Measurements from ENCODE around the gene LPCAT1.
"Not testable (repeated sequence)": the region's sequence is repeated elsewhere in the genome, so short reads cannot be mapped to it uniquely, and the experiment has no call there.

Gene LPCAT1

GRCh38 chr5:1480217-1480616, 43.5 kb downstream of the LPCAT1 start:
- DNase-seq (ENCODE audit: low read depth in 2 of 2): no peak

DNA sequence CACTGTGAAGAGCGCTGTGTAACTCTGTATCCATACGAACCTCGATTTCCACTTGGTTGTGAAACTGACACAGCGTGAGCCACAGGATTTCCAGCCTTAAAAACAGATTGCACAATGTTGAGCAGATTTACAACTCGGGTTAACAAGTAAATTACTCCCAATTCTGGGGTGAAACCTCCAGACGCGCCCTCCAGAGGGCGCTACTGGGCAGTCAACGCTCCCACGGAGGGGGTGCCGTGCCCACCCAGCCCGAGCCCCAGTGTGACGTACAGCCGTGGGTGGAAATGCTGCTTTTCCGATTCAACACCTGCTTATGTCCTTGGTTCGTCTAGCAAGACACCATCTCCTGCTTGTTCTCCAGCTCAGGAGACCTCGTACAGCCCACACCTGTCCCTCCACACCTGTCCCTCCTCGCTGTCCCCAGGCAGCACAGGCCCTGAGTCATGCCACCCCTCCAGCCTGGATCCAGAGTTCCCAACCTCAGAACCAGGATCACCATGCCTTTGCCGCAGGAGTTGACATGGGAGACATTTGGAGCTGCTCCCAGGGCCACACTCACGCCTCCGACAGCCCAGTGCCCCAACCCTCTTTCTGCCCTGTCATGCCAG, 44.1 kb downstream of the LPCAT1 start:
- DNase-seq (ENCODE audit: low read depth in 2 of 2): peak in 1 of 2 donors; percentile 22

- DNase-seq (ENCODE audit: low read depth in 2 of 2): no peak
These were observed 44.7 kb downstream of the LPCAT1 start for GRCh38 chr5:1479066-1479465.

- no peak for DNase-seq (ENCODE audit: low read depth in 2 of 2)
These were observed 45.3 kb downstream of the LPCAT1 start for GRCh38 chr5:1478271-1479035.

- DNase-seq (ENCODE audit: low read depth in 2 of 2): no peak
These were observed 46.4 kb downstream of the LPCAT1 start for GRCh38 chr5:1477341-1477740.

- no peak for DNase-seq (ENCODE audit: low read depth in 2 of 2)
These were observed 46.8 kb downstream of the LPCAT1 start for GRCh38 chr5:1476967-1477310.

- DNase-seq (ENCODE audit: low read depth in 2 of 2): no peak
These were observed 47.4 kb downstream of the LPCAT1 start for GRCh38 chr5:1476181-1476966.

DNA sequence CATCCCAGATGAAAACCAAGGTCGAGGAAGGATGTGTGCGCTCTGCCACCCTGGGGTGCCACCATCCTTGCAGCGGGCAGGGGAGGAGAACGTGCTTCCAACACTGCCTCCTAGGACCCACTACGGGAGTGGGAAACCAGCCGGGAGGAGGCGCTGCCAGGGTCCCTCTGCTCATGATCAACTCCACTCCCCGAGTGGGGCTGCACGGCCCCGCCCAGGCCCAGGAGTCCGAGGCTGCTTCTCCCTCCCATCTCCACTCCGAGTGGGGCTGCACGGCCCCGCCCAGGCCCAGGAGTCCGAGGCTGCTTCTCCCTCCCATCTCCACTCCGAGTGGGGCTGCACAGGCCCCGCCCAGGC, 48.2 kb downstream of the LPCAT1 start:
- DNase-seq (ENCODE audit: low read depth in 2 of 2): not testable (repeated sequence)

DNA sequence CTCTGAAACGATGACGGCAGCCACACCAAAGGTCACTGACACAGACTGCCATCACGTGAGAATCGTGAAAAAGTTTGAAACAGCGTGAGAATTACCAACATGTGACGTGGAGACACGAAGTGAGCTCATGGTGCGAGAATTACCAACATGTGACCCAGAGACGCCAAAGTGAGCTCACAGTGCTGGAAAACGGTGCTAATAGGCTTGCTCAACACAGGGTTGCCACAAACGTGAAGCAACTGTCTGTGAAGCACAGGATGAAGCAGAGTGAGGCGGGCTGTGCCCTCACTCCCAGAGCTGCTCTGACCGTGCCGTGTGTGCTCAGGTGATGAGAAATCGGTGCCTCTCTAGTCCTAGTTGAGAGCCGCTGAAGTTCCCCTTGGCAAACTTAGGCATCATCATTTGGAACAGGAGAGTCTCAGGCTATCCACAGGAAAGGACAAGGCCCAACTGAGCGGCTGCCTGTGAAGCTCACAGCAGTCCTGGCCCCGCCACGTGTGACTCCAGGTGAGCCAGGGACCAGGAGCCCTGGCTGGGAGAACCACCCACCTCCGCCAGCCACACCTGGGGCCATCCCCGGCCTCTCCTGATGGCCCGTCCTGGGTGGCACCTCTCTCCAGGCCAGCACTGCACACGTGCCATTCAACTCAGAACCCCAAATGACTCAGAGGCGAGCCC, 48.8 kb downstream of the LPCAT1 start:
- DNase-seq (ENCODE audit: low read depth in 2 of 2): no peak

DNA sequence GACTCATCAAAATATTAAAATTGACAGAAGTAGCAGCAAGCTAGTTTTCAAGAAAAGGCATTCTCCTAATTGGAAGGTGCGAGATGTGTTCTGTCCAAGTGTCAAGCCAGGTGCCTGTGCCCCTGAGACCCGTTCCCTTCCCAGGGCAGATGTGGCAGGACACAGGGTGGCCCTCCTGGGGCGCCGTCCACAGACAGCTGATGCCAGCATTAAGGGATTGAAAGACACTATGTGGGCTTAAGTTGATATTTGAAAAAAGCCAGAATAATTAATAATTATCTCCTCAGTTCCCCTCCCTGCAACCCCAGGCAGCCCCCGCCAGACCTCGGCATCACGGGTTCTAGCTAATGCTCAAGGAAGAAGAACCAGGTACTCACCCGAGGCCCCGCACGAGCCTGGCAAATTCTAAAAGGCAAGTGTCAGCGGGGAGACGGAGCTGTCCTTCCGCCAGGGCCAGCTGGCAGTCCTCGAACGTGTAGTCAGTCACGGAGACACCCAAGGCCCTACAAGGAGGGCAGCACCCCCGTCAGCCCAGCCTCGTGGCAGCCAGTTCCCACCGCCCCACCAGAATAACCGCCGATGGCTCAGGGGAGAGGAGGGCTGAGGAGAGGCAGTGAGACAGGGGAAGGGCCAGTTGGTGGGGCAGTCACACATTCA, 49.4 kb downstream of the LPCAT1 start:
- DNase-seq (ENCODE audit: low read depth in 2 of 2): no peak

DNA sequence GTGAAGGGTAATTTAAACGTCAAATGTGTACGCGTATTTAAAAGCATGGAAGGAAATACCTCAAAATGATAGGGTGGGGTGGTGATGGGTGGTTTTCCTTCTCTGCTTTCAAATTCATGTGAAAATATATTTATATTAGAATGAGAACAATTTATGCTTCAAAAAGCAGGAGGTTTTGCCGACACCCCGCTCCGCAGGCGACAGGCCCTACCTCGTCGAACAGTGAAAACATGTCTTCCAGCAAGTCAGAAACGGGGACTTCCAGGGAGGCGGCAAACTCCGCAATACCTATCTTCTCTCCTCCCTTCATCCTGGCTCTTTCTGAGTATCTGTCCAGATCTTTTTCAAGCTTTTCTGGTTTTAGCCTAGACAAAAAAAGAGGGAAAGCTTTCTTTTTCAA, 50.0 kb downstream of the LPCAT1 start:
- no peak for DNase-seq (ENCODE audit: low read depth in 2 of 2)

DNA sequence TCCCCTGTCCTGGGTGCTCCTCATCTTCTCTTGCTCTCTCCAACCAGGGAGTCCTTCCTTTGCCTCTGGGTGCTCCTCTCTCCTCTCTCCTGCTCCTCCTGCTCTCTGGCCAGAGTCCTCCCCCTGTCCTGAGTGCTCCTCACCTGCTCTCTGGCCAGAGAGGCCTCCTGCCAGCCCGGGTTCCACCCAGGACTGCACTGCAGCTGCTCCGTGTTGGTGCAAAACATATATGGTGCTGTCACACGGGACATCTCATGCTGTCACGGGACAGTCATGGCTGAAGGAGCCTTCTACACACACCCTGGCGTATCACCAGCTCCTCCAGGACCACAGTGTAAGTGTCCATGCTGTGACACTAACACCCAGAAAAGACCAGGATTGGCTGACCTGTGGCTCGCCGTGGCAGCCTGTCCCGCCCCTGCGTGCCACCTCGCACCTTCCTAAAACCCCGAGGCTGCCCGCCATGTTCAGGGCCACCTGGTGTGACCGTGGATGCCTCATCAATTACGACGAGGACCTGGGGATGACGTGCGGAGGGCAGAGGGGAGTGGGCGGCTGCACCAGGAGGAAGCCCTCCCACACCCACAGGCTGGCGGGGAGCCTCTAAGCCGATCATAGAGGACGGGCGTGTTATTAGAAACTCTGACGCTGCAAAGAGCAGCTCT, 50.7 kb downstream of the LPCAT1 start:
- no peak for DNase-seq (ENCODE audit: low read depth in 2 of 2)

- no peak for DNase-seq (ENCODE audit: low read depth in 2 of 2)
These were observed 51.5 kb downstream of the LPCAT1 start for GRCh38 chr5:1471997-1472963.

GRCh38 chr5:1471240-1471853, 52.4 kb downstream of the LPCAT1 start:
- no peak for DNase-seq (ENCODE audit: low read depth in 2 of 2)

GRCh38 chr5:1470762-1471211, 53.0 kb downstream of the LPCAT1 start:
- no peak for DNase-seq (ENCODE audit: low read depth in 2 of 2)

DNA sequence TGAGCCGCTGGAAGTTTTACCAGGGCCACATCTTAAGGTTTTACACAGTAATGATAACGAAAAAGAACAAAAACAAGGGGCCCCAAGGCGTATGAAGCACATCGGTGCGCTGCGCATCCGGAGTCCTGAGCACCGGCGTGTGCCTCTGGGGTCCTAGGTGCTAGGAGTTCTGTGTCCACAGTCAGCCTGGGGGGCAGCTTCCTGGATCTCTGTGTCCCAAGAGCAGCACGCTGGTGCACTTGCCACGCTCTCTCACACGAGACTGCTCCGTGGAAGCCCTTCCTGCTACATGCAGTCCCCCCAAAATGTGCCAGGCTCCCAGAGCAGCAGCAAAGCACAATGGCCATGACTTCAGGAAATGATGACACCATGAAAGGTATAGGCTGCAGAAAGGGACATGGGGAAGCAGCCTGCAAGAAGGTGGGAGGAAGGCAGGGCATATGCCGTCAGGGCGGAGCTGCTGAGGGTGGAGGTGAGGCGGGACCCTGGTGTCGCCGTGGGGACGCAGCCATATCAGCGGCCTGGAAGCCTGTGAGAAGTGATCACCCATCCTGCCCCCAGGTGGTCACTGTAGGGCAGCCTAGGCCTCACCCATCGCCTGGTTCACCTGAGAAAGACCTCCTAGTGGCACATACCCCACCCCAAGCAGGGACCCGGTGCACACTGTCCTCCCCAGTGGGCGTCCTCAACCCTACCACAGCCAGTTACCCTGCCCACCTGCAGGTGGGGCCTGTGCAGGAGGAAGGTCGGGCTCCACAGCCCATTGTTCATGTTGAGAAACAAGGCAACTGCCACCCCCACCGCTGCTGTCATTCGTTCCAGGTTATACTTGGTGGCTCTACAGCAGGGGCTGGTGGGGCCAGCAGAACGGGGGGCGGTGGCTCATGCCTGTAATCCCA, 54.9 kb downstream of the LPCAT1 start:
- DNase-seq (ENCODE audit: low read depth in 2 of 2): no peak

GRCh38 chr5:1468247-1468612, 55.5 kb downstream of the LPCAT1 start:
- DNase-seq (ENCODE audit: low read depth in 2 of 2): no peak
